GM23338 (cell line): ENCODE data around the gene DAP3.
"Not testable (repeated sequence)": the region's sequence is repeated elsewhere in the genome, so short reads cannot be mapped to it uniquely, and the experiment has no call there.

ENCODE experiments used
- CREB1 ChIP-seq: fragments of 250-450 bp; sonication (Bioruptor Pico); IDR thresholded peaks from 2 replicates; pipeline ENCODE4 v1.5.0; 2020; ENCODE audit warnings: low read depth, mild to moderate bottlenecking, moderate library complexity
- EZH2 ChIP-seq: fragments of 200-600 bp; sonication (generic); IDR thresholded peaks from one replicate; pipeline ENCODE4 v1.8.0; 2017; ENCODE audit warnings: antibody characterized with exemption, mild to moderate bottlenecking, low read depth; ENCODE audit not compliant: unreplicated experiment
- EZH2phosphoT487 ChIP-seq: fragments of 200-600 bp; sonication (generic); IDR thresholded peaks from one replicate; pipeline ENCODE4 v1.8.1; 2018; ENCODE audit warnings: antibody characterized with exemption; ENCODE audit not compliant: unreplicated experiment
- JUNB ChIP-seq: IDR thresholded peaks from one replicate; pipeline ENCODE4 v1.6.1; 2016; ENCODE audit warnings: antibody characterized with exemption; ENCODE audit not compliant: unreplicated experiment
- POLR2AphosphoS5 ChIP-seq: IDR thresholded peaks from 2 replicates; pipeline ENCODE4 v1.6.1; 2016; ENCODE audit warnings: antibody characterized with exemption, low read depth
- ZNF331 ChIP-seq: fragments of 250-450 bp; sonication (Bioruptor Pico); IDR thresholded peaks from 2 replicates; pipeline ENCODE4 v1.5.0; 2020; ENCODE audit warnings: low read depth, mild to moderate bottlenecking, moderate library complexity
- ZNF462 ChIP-seq: fragments of 250-450 bp; sonication (Bioruptor Pico); IDR thresholded peaks from 2 replicates; pipeline ENCODE4 v1.5.0; 2020; ENCODE audit warnings: mild to moderate bottlenecking, moderate library complexity
- TF ChIP-seq, protein P1 (sequence below), 2 experiments: fragments of 200-600 bp in 1 of 2; sonication (generic) in 1 of 2; conservative IDR thresholded peaks; 2 replicates each; pipeline versions ENCODE4 v1.5.1 to v1.6.1; 2016 to 2017; ENCODE audit warnings: antibody characterized with exemption in 2 of 2, low read depth in 2 of 2, mild to moderate bottlenecking in 2 of 2, moderate library complexity in 1 of 2
- TF ChIP-seq, protein P2 (sequence below): IDR thresholded peaks from one replicate; pipeline ENCODE4 v1.6.1; 2018; ENCODE audit warnings: antibody characterized with exemption; ENCODE audit not compliant: unreplicated experiment
- TF ChIP-seq, protein P3 (sequence below): IDR thresholded peaks from 2 replicates; pipeline ENCODE4 v1.6.1; 2016; ENCODE audit warnings: antibody characterized with exemption

DNA sequence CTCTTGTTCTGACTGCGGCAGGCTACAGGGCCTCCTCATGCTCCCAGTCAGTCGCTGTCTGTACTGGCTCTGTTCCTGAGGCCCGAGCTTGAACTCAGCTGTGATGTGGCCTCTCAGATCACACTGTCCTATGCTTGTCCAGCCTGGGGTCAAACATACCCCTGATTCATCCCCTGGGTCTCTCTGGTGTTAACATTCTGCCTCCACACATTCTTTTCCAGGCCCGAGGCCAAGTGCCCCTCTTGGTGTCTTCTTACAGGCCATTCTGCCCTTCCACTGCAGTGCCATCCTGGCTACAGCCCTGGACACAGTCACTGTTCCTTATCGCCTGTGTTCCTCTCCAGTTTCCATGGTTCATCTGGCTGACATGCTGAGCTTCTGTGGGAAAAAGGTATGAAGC, 59.2 kb downstream of the DAP3 start:
- TF ChIP-seq, protein P1, sequence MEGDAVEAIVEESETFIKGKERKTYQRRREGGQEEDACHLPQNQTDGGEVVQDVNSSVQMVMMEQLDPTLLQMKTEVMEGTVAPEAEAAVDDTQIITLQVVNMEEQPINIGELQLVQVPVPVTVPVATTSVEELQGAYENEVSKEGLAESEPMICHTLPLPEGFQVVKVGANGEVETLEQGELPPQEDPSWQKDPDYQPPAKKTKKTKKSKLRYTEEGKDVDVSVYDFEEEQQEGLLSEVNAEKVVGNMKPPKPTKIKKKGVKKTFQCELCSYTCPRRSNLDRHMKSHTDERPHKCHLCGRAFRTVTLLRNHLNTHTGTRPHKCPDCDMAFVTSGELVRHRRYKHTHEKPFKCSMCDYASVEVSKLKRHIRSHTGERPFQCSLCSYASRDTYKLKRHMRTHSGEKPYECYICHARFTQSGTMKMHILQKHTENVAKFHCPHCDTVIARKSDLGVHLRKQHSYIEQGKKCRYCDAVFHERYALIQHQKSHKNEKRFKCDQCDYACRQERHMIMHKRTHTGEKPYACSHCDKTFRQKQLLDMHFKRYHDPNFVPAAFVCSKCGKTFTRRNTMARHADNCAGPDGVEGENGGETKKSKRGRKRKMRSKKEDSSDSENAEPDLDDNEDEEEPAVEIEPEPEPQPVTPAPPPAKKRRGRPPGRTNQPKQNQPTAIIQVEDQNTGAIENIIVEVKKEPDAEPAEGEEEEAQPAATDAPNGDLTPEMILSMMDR (conservative IDR thresholded peaks at IDR 0.05; ENCODE audit: low read depth in 2 of 2), result not testable (repeated sequence)
- not testable (repeated sequence) for TF ChIP-seq JUNB; EZH2; POLR2AphosphoS5; CREB1 (CRISPR knock-in tag); EZH2phosphoT487; ZNF331; ZNF462
- TF ChIP-seq, protein P2, sequence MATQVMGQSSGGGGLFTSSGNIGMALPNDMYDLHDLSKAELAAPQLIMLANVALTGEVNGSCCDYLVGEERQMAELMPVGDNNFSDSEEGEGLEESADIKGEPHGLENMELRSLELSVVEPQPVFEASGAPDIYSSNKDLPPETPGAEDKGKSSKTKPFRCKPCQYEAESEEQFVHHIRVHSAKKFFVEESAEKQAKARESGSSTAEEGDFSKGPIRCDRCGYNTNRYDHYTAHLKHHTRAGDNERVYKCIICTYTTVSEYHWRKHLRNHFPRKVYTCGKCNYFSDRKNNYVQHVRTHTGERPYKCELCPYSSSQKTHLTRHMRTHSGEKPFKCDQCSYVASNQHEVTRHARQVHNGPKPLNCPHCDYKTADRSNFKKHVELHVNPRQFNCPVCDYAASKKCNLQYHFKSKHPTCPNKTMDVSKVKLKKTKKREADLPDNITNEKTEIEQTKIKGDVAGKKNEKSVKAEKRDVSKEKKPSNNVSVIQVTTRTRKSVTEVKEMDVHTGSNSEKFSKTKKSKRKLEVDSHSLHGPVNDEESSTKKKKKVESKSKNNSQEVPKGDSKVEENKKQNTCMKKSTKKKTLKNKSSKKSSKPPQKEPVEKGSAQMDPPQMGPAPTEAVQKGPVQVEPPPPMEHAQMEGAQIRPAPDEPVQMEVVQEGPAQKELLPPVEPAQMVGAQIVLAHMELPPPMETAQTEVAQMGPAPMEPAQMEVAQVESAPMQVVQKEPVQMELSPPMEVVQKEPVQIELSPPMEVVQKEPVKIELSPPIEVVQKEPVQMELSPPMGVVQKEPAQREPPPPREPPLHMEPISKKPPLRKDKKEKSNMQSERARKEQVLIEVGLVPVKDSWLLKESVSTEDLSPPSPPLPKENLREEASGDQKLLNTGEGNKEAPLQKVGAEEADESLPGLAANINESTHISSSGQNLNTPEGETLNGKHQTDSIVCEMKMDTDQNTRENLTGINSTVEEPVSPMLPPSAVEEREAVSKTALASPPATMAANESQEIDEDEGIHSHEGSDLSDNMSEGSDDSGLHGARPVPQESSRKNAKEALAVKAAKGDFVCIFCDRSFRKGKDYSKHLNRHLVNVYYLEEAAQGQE, result not testable (repeated sequence)
- TF ChIP-seq, protein P3, sequence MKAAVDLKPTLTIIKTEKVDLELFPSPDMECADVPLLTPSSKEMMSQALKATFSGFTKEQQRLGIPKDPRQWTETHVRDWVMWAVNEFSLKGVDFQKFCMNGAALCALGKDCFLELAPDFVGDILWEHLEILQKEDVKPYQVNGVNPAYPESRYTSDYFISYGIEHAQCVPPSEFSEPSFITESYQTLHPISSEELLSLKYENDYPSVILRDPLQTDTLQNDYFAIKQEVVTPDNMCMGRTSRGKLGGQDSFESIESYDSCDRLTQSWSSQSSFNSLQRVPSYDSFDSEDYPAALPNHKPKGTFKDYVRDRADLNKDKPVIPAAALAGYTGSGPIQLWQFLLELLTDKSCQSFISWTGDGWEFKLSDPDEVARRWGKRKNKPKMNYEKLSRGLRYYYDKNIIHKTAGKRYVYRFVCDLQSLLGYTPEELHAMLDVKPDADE, result not testable (repeated sequence)
